Astrocyte of the spinal cord (primary cell): ENCODE data around the gene RILPL2.
A peak's percentile ranks its signal among the peaks of the same experiment; 100 is the strongest.
"Not testable (repeated sequence)": the region's sequence is repeated elsewhere in the genome, so short reads cannot be mapped to it uniquely, and the experiment has no call there.

Experiments used
- DNase-seq: peaks from one replicate; pipeline ENCODE4 v3.0.0; 2011; ENCODE audit warnings: low read depth, low spot score
- H3K4me3 ChIP-seq: 2 replicates; pipeline ENCODE4 v1.5.1; 2011; ENCODE audit warnings: low read depth, mild to moderate bottlenecking, low read length, moderate library complexity
- in situ Hi-C: cut with HindIII; loops from 2 replicates; pipeline ENCODE4 v1.10.0; 2017; ENCODE audit warnings: low sequenced_read_pairs
- TF ChIP-seq, protein P1 (sequence below): IDR thresholded peaks from 2 replicates; pipeline ENCODE4 v1.5.1; 2012; ENCODE audit warnings: low read depth, mild to moderate bottlenecking, low read length, inconsistent platforms

RILPL2 gene, protein sequence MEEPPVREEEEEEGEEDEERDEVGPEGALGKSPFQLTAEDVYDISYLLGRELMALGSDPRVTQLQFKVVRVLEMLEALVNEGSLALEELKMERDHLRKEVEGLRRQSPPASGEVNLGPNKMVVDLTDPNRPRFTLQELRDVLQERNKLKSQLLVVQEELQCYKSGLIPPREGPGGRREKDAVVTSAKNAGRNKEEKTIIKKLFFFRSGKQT

DNA sequence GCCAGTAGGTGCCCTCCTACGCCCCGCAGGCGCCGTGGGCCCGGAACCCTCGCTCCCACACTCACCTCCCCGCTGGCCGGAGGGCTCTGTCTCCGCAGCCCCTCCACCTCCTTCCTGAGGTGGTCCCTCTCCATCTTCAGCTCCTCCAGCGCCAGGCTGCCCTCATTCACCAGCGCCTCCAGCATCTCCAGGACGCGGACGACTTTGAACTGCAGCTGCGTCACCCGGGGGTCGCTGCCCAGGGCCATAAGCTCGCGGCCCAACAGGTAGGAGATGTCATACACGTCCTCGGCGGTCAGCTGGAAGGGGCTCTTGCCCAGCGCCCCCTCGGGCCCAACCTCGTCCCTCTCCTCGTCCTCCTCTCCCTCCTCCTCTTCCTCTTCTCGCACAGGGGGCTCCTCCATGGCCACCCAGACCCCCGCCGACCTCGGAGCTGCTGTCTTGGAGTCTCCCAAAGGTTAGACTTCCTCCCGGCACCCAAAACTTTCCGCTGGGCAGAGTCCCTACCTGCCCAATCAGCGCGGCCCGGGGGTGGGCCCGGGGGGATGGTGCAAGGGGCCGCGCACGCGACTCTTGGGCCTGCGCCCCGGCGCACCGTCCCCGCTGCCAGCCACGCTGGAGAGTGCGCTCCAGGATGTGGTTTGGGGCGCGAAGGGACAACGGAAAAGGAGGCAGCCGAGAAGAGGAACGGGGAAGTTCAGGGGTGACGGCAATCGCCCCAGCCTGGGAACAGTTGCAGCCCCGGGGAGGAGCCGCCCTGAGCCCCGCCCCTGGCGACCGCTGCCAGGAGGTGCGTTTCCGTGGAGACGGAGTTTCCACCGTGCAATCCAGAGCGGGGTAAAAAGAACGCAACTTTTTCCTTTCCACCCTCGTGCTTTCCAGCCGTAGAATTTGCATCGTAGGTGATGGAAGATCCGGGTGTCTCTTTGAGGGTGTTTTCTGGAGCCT lies at the start of gene RILPL2:
TSS of gene RILPL2 (minus strand) at position 668 of the 948 bp plus-strand sequence. CDS start at position 404, 264 bp downstream.
- in situ Hi-C loops: no loop called here
- TF ChIP-seq, protein P1, sequence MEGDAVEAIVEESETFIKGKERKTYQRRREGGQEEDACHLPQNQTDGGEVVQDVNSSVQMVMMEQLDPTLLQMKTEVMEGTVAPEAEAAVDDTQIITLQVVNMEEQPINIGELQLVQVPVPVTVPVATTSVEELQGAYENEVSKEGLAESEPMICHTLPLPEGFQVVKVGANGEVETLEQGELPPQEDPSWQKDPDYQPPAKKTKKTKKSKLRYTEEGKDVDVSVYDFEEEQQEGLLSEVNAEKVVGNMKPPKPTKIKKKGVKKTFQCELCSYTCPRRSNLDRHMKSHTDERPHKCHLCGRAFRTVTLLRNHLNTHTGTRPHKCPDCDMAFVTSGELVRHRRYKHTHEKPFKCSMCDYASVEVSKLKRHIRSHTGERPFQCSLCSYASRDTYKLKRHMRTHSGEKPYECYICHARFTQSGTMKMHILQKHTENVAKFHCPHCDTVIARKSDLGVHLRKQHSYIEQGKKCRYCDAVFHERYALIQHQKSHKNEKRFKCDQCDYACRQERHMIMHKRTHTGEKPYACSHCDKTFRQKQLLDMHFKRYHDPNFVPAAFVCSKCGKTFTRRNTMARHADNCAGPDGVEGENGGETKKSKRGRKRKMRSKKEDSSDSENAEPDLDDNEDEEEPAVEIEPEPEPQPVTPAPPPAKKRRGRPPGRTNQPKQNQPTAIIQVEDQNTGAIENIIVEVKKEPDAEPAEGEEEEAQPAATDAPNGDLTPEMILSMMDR: no peak

DNA sequence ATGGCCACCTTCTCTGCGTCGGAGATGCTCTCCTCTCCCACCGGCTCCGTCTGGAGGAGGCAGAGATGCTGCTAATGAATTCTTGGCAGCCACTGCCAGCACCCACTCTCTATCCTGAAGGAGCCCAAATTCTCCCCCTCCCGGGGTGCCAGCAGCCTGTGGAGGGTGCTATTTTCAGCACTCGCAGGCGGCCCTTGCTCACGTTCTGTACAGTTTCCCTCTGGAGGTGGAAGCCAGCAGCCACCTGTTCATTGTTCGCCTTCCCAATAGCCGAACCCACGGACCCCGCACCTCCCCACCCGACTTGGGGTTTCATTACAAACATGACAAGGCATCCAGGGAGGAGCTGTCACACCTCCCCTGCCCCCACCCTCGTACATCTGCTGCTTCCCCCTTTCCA lies 49.3 kb upstream of the RILPL2 start:
- no peak for DNase-seq
- in situ Hi-C loops: no loop called here
- no peak overlapping the region for H3K4me3 ChIP-seq
- TF ChIP-seq, protein P1: no peak

More for the DNA sequence above, at the start of gene RILPL2:
- peak within 1 kb of the TSS; percentile 86 for H3K4me3 ChIP-seq
- peak; percentile 69 for DNase-seq

DNA sequence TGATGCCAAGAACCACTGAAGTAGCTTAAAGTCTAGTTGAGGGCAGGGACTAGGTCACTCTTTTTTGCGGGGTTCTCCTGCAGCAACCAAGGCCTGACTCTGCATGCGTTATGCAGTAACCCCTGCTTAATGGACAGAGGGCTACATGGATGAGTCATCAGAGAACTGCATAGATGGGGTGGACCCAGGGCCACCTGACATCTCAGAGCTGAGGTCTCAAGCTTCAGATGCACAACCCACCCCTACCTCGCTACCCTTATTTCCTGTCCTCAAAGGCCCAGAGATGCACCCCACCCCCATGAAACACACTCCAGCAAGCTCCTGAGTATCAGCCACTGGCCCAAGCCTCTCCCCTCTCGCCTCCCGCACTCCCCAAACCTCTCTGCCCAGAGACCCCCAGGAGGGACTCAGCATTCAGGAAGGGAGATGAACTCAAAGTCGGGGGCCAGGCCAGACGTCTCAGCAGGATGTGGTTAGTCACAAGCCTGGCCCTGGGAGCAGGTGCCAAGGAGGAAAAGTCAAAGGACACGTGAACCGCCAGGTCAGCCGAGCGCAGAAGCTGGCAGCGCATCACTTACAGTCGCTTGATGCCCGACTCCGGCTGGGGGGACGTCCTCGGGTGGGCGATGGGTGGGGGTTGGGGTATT lies 47.2 kb upstream of the RILPL2 start:
- in situ Hi-C loops: no loop called here
- TF ChIP-seq, protein P1: no peak
- H3K4me3 ChIP-seq: no peak overlapping the region
- DNase-seq: no peak

DNA sequence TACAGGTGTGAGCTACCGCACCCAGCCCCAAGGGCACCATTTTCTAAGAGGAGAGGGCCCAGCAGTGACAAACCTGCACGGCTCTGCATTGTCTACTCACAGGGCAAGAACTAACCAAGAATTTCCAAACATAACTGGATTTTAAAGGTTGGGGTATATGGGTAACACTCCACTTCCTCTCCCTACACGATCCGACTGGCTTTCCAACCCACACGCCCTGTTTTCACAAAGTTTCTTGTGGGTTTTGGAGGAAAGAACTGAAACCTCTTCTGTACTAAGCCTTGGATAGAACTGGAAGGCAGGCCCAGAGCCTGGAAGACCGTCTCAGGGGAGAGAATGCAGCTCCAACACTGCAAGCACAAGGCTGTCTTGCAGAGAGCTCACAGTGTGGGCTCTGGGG lies 46.4 kb upstream of the RILPL2 start:
- DNase-seq: no peak
- in situ Hi-C loops: no loop called here
- no peak overlapping the region for H3K4me3 ChIP-seq
- TF ChIP-seq, protein P1: no peak

DNA sequence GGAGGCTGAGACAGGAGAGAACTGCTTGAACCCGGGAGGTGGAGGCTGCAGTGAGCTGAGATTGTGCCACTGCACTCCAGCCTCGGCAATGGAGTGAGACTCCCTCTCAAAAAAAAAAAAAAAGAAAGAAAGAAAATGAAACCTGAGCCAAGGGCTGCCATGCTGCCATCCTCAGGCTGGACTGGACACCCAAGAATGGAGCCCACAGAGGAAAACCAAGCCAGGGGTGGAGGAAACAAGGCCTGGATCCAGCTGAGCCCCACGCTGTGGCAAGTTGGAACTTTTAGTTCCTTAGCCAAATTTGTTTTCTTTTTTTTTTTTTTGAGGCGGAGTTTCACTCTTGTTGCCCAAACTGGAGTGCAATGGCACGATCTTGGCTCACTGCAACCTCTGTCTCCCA lies 44.8 kb upstream of the RILPL2 start:
- H3K4me3 ChIP-seq, in situ Hi-C loops, DNase-seq: not testable (repeated sequence)

DNA sequence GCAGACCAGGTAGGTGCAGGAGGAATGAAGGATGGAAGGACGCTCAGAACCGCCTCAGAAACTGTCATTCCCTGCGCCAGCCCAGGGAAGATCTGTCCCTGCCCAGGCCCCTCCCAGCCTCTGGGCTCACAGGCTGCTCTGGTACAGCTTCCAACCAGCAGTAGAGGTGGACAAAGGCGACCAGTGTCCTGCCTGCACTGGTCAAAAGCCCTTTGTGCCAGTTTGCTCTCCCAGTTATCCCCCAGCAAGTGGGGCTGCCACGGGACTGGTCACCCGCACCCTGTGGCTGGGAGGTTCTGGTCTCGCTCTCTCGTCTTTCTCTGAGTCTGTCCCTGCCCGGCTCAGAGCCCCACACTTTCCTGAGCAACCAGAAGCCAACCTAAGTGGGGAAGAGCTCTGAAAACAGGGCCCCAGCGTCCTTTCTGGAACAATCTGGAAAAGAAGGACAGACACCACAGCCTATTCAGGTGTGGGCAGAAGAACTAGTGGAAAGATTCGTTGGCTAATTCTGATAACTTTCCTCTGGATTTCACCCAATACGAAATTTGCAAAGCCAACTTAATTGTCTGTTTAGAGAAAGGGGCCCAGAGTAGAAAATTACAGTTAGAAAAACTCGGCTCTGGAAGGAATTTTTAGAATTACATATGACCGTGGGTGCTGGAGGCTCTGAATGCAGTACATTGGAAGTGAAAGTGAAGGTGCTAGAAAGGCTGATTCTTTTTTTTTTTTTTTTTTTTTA lies 43.1 kb upstream of the RILPL2 start:
- no peak for DNase-seq
- no peak overlapping the region for H3K4me3 ChIP-seq
- in situ Hi-C loops: no loop called here
- TF ChIP-seq, protein P1: no peak
